Sigmoid colon (tissue), 7 donors: ENCODE measurements around the gene HNRNPL. TPM values are rescaled to one million over a fixed set of nuclear protein-coding genes. Genes with fewer than 3 reads are reported as not detected.

Source experiments
- DNase-seq: peaks from one replicate; pipeline ENCODE4 v3.0.0-alpha.2; 2019
- H3K27ac ChIP-seq, 4 donors: fragments of 200-600 bp; sonication (generic); one replicate each; pipeline ENCODE4 v1.5.1; 2016 to 2019; ENCODE audit warnings: mild to moderate bottlenecking in 1 of 4
- H3K27me3 ChIP-seq, 3 donors: fragments of 200-600 bp; sonication (generic); one replicate each; pipeline ENCODE4 v1.5.1; 2019; ENCODE audit warnings: mild to moderate bottlenecking in 1 of 3
- H3K36me3 ChIP-seq, 4 donors: fragments of 200-600 bp; sonication (generic); one replicate each; pipeline ENCODE4 v1.5.1; 2016 to 2019
- H3K4me1 ChIP-seq, 4 donors: fragments of 200-600 bp; sonication (generic); one replicate each; pipeline ENCODE4 v1.5.1; 2017 to 2019
- H3K4me3 ChIP-seq, 4 donors: fragments of 200-600 bp; sonication (generic); one replicate each; pipeline ENCODE4 v1.5.1; 2017 to 2019; ENCODE audit warnings: mild to moderate bottlenecking in 2 of 4, moderate library complexity in 1 of 4
- H3K9me3 ChIP-seq, 4 donors: fragments of 200-600 bp in 3 of 4; sonication (generic) in 3 of 4; one replicate each; pipeline versions ENCODE4 v1.5.1 to v1.6.1; 2013 to 2019
- CTCF ChIP-seq, 4 experiments: fragments of 450-650 bp in 3 of 4; fragments of 200-600 bp in 1 of 4; IDR thresholded peaks; one replicate each; pipeline ENCODE4 v1.5.1; 2016 to 2019; ENCODE audit warnings: antibody characterized with exemption in 4 of 4, mild to moderate bottlenecking in 3 of 4, moderate library complexity in 2 of 4
- EP300 ChIP-seq, 4 donors: sonication (generic); formaldehyde crosslinking; IDR thresholded peaks; one replicate each; pipeline ENCODE4 v1.6.1; 2017; ENCODE audit warnings: antibody characterized with exemption in 4 of 4
- POLR2A ChIP-seq, 2 donors: fragments of 450-650 bp; IDR thresholded peaks; one replicate each; pipeline ENCODE4 v1.6.1; 2016; ENCODE audit warnings: antibody characterized with exemption in 2 of 2, mild to moderate bottlenecking in 2 of 2, moderate library complexity in 2 of 2
- POLR2AphosphoS5 ChIP-seq, 4 donors: sonication (generic); formaldehyde crosslinking; IDR thresholded peaks; one replicate each; pipeline ENCODE4 v1.6.1; 2017; ENCODE audit warnings: antibody characterized with exemption in 4 of 4
- WGBS, 2 donors: extraction: QIAGEN DNeasy Blood & Tissue Kit; methylation state at CpG; one replicate each; pipeline ENCODE4 v1.1.7; 2013; 5-methylcytosine and 5-hydroxymethylcytosine counted together
- intact Hi-C: fragments of 100-400 bp; cut with DNase I; formaldehyde crosslinking; loops from one replicate; pipeline ENCODE4 v1.15.1; 2023
- polyA plus RNA-seq, 3 donors: library from polyadenylated mRNA; stranded (reverse); fragments of 200-250 nt; gene quantifications; one replicate each; pipeline ENCODE4 v1.2.3, GENCODE V29; 2013
- total RNA-seq, 4 donors: library from RNA; depleted of rRNA; stranded (reverse); fragments of >200 nt; gene quantifications; one replicate each; pipeline ENCODE4 v1.1.0, GENCODE V29; 2016
- donor health status: healthy with polysubstance abuse.
- donor health status: Bipolar disorder and iron deficiency.
- donor health status: healthy.

Gene HNRNPL
- total and polyA plus RNA-seq, 7 donors: 115 to 206 (median 160) TPM

DNA sequence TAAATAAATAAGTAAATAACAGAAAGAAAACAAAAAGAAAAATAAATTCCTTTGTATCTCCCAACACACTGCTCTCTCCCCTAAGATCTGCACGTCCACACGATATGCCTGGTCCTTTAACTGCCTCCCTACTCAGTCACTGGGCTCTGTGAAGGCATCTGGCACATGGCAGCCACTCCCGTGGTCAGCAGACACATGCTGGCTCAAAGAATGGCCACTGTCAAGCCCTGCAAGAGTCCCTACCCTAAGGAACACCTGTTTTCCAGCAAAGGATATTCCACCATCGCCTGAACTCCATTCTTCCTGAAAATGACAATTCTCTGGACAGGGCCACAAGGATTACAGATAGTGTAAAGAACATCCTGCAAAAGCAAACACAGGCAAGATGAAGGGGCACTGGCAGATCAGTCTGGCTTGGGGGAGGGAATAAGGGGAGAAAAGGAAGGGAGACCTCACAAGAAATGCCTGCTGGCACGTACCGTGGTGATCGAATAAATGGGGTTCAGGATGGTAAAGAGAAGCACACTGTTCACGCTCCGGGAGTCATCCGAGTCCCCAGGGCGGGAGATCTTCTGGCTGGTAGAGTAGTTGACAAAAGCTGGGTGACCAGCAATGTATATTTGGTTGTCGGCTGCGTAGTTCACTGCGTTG, 4.3 kb downstream of the HNRNPL start:
- peaks cover 62 to 73% (median 70%) of the 10 kb centered on the region in 4 donors for H3K36me3 ChIP-seq
- H3K27me3 ChIP-seq: no peaks in the 10 kb centered on the region
- TF ChIP-seq POLR2AphosphoS5 (IDR thresholded peaks at IDR 0.05): no peak
- no peak for TF ChIP-seq EP300 (IDR thresholded peaks at IDR 0.05)
- no peak for TF ChIP-seq POLR2A (IDR thresholded peaks at IDR 0.05)
- TF ChIP-seq CTCF (IDR thresholded peaks at IDR 0.05): no peak
- intact Hi-C loops: no loop called here
- H3K4me1 ChIP-seq: peaks cover 0 to 54% (median 41%) of the 10 kb centered on the region in 4 donors
- no peak overlapping the region for H3K4me3 ChIP-seq
- H3K9me3 ChIP-seq: no peaks in the 10 kb centered on the region
- H3K27ac ChIP-seq: no peak overlapping the region
- no peak for DNase-seq
- 94 to 95% methylated on average over 14 of the region's 14 CpGs for WGBS, 2 donors

- WGBS, 2 donors: 91 to 92% methylated on average over 11 of the region's 11 CpGs
- Histone ChIP-seq H3K27ac (no peak overlapping the region), H3K36me3 (peaks cover 74 to 86% (median 83%) of the 10 kb centered on the region in 4 donors), H3K4me1 (peaks cover 0 to 54% (median 41%) of the 10 kb centered on the region in 4 donors), H3K4me3 (no peak overlapping the region), H3K27me3 (no peaks in the 10 kb centered on the region), H3K9me3 (no peaks in the 10 kb centered on the region)
- TF ChIP-seq POLR2A (IDR thresholded peaks at IDR 0.05) (no peak), POLR2AphosphoS5 (IDR thresholded peaks at IDR 0.05) (no peak), EP300 (IDR thresholded peaks at IDR 0.05) (no peak), CTCF (IDR thresholded peaks at IDR 0.05) (no peak)
- intact Hi-C loops: no loop called here
- no peak for DNase-seq
Observed at GRCh38 chr19:38844093-38844686, 5.6 kb downstream of the HNRNPL start.

- Histone ChIP-seq H3K27ac (no peak overlapping the region), H3K4me1 (peaks cover 0 to 45% (median 34%) of the 10 kb centered on the region in 4 donors), H3K36me3 (peaks cover 83 to 95% (median 91%) of the 10 kb centered on the region in 4 donors), H3K4me3 (no peak overlapping the region), H3K9me3 (no peaks in the 10 kb centered on the region), H3K27me3 (no peaks in the 10 kb centered on the region)
- no peak for TF ChIP-seq CTCF (IDR thresholded peaks at IDR 0.05)
- WGBS, 2 donors: 96 to 97% methylated on average over 9 of the region's 9 CpGs
- intact Hi-C loops: no loop called here
- DNase-seq: no peak
Observed at GRCh38 chr19:38843175-38843758, 6.5 kb downstream of the HNRNPL start.

DNA sequence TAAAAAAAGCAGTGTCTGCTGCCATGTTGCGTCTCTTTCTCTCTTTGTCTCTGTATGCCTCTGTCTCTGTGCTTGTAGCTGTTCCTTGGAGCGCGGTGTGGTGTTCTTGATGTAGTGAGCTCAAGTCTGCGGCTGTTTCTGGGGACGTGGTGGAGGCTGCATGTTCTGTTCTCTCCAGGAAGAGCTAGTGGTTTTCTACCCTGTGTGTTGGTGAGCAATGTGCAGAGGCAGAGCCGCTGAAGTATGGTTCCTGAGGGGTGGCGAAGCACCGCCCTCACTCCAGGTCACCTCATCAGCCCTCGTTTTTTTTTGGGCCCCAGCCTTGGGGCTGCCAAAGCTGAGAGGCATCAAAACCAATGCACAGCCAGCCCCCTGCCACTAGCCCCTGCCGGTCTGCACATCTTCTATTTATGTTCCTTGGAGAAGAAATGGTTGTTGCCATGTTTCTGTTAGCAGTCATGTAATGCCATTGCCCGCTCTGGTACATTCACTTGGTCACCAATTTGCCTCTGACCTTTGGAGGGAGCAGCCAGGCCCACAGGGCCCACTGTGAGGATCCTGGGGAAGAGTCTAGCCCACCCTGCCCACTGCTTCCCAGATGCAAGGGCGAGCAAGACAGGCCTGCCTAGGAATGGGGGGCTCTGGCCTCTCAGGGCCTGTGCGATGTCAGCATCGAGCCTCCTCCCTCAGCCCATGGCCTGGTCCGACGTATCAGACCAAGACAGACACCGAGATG, 7.2 kb downstream of the HNRNPL start:
- DNase-seq: no peak
- Histone ChIP-seq H3K4me3 (no peak overlapping the region), H3K36me3 (peaks cover 88 to 100% (median 98%) of the 10 kb centered on the region in 4 donors), H3K9me3 (no peaks in the 10 kb centered on the region), H3K4me1 (peaks cover 0 to 39% (median 27%) of the 10 kb centered on the region in 4 donors), H3K27ac (no peak overlapping the region), H3K27me3 (no peaks in the 10 kb centered on the region)
- no peak for TF ChIP-seq CTCF (IDR thresholded peaks at IDR 0.05)
- TF ChIP-seq EP300 (IDR thresholded peaks at IDR 0.05): no peak
- no peak for TF ChIP-seq POLR2AphosphoS5 (IDR thresholded peaks at IDR 0.05)
- no peak for TF ChIP-seq POLR2A (IDR thresholded peaks at IDR 0.05)
- intact Hi-C loops: no loop called here
- 72 to 90% methylated on average over 17 of the region's 17 CpGs for WGBS, 2 donors
